Mucosa of descending colon (tissue), 3 donors: ENCODE measurements around the gene EZH1. TPM values are rescaled to one million over a fixed set of nuclear protein-coding genes. Genes with fewer than 3 reads are reported as not detected.

ENCODE experiments used
- ATAC-seq: fragments of 200-7000 bp; cut with Tn5 transposase; one replicate; pipeline ENCODE4 v1.9.1; 2020; ENCODE audit warnings: mild to moderate bottlenecking, moderate library complexity
- DNase-seq, 3 donors: peaks; one replicate each; pipeline ENCODE4 v3.0.0-alpha.2; 2020
- H3K36me3 ChIP-seq: fragments of 200-600 bp; one replicate; pipeline ENCODE4 v1.8.0; 2021; ENCODE audit warnings: low read depth, mild to moderate bottlenecking
- H3K4me1 ChIP-seq: fragments of 200-600 bp; one replicate; pipeline ENCODE4 v1.8.0; 2021; ENCODE audit warnings: low read depth, mild to moderate bottlenecking
- H3K4me3 ChIP-seq: fragments of 200-600 bp; one replicate; pipeline ENCODE4 v1.8.0; 2021; ENCODE audit warnings: mild to moderate bottlenecking
- H3K9me3 ChIP-seq: fragments of 200-600 bp; one replicate; pipeline ENCODE4 v1.8.0; 2021; ENCODE audit warnings: mild to moderate bottlenecking
- CTCF ChIP-seq: fragments of 200-600 bp; IDR thresholded peaks from one replicate; pipeline ENCODE4 v1.8.0; 2022; ENCODE audit warnings: antibody characterized with exemption, mild to moderate bottlenecking
- intact Hi-C, 2 donors: fragments of 100-400 bp; cut with DNase I in 1 of 2; cut with micrococcal nuclease in 1 of 2; formaldehyde crosslinking; loops; one replicate each; pipeline versions ENCODE4 v1.11.0 to v1.11.1; 2022; cut with DNase I, micrococcal nuclease
- microRNA-seq: library from miRNA; unstranded; fragments of <30 nt; microRNA quantifications from one replicate; pipeline ENCODE4, GENCODE V29; 2019
- total RNA-seq, 3 donors: library from RNA; stranded (reverse); fragmentation: NEBNext Ultra II Directional in 2 of 3; extraction: Animal tissue kit (Norgen Biotek cat#: 25700) in 2 of 3; gene quantifications; one replicate each; pipeline versions ENCODE4 v1.2.1 to v1.2.4, GENCODE V29; 2021 to 2023
- donor health status: DM: no; HTN: no; CAD: no; lungs with moderate emphysema.
- donor health status: DM: no; HTN: no; CAD: no.
- donor health status: DM: no; HTN: yes; CAD: no.

The EZH1 gene
- total RNA-seq, 3 donors from 2014 or later: 23.8 to 53.7 (median 31.7) TPM

GRCh38 chr17:42655528-42655927 lies 89.3 kb downstream of the EZH1 start:
- DNase-seq: no peak
- no peaks in the 10 kb centered on the region for H3K36me3 ChIP-seq
- H3K9me3 ChIP-seq: no peaks in the 10 kb centered on the region
- TF ChIP-seq CTCF: no peak
- intact Hi-C loops: no loop called here
- no peak overlapping the region for H3K4me3 ChIP-seq
- H3K4me1 ChIP-seq: peaks cover 4% of the 10 kb centered on the region
- no peak for ATAC-seq

- TF ChIP-seq CTCF: no peak
- Histone ChIP-seq H3K36me3 (no peaks in the 10 kb centered on the region), H3K9me3 (no peaks in the 10 kb centered on the region), H3K4me3 (no peak overlapping the region), H3K4me1 (peaks cover 3% of the 10 kb centered on the region)
- DNase-seq (peak; percentile 44 to 69 (median 49)), ATAC-seq (peak; percentile 45)
- intact Hi-C loops: no loop called here
Measured at GRCh38 chr17:42653179-42654124, 91.4 kb downstream of the EZH1 start.

GRCh38 chr17:42651392-42651791 lies 93.4 kb downstream of the EZH1 start:
- H3K4me1 ChIP-seq: peaks cover 3% of the 10 kb centered on the region
- TF ChIP-seq CTCF: no peak
- no peak overlapping the region for H3K4me3 ChIP-seq
- DNase-seq (no peak), ATAC-seq (no peak)
- intact Hi-C loops: no loop called here
- no peaks in the 10 kb centered on the region for H3K36me3 ChIP-seq
- no peaks in the 10 kb centered on the region for H3K9me3 ChIP-seq

Small RNA genes within 50 kb of the gene (microRNA-seq; reads per million reads assigned to microRNA genes)
- not detected for gene MIR6780A

Other genes with a start within 250 kb of the EZH1 start
- gene NAGLU, start 208.8 kb downstream of the EZH1 start, total RNA-seq: 10 to 100 TPM; 28.9 to 51.8 (median 35.6) TPM
- 1 to 10 TPM; 1.5 to 2.5 (median 1.7) TPM for gene HSD17B1, start 192.1 kb downstream of the EZH1 start, total RNA-seq
- gene COASY, start 182.9 kb downstream of the EZH1 start, total RNA-seq: 10 to 100 TPM; 74.5 to 98.7 (median 87.8) TPM
- 100 to 1,000 TPM in 2 of 3 donors, 10 to 100 TPM in 1; 69.6 to 110 (median 103) TPM for gene MLX, start 177.9 kb downstream of the EZH1 start, total RNA-seq
- 1 to 10 TPM; 1.9 to 6.4 (median 3.1) TPM for gene PSMC3IP, start 167.3 kb downstream of the EZH1 start, total RNA-seq
- gene RETREG3, start 135.7 kb downstream of the EZH1 start, total RNA-seq: 10 to 100 TPM; 56.4 to 72.2 (median 67.1) TPM
- 10 to 100 TPM; 17.2 to 42.6 (median 40.9) TPM for gene TUBG1, start 135.4 kb downstream of the EZH1 start, total RNA-seq
- gene TUBG2, start 85.8 kb downstream of the EZH1 start, total RNA-seq: 10 to 100 TPM in 1 of 3 donors, 1 to 10 TPM in 2; 1.8 to 24.9 (median 6.1) TPM
- gene PLEKHH3, start 68.0 kb downstream of the EZH1 start, total RNA-seq: 10 to 100 TPM in 2 of 3 donors, 1 to 10 TPM in 1; 4.3 to 27.5 (median 10.4) TPM
- 1 to 10 TPM in 2 of 3 donors, not detected in 1; 1.6 to 2.6 TPM for gene CCR10, start 63.2 kb downstream of the EZH1 start, total RNA-seq
- gene CNTNAP1, start 62.5 kb downstream of the EZH1 start, total RNA-seq: 10 to 100 TPM in 1 of 3 donors, 1 to 10 TPM in 2; 1.4 to 37.4 (median 7.1) TPM
- 10 to 100 TPM in 2 of 3 donors, 1 to 10 TPM in 1; 5.7 to 17.2 (median 10.3) TPM for gene RAMP2, start 16.2 kb upstream of the EZH1 start, total RNA-seq
- 10 to 100 TPM; 45.6 to 85.6 (median 83.3) TPM for gene VPS25, start 28.4 kb upstream of the EZH1 start, total RNA-seq
- 10 to 100 TPM; 17.5 to 55.8 (median 32.4) TPM for gene WNK4, start 35.6 kb upstream of the EZH1 start, total RNA-seq
- gene COA3, start 53.7 kb upstream of the EZH1 start, total RNA-seq: 100 to 1,000 TPM in 2 of 3 donors, 10 to 100 TPM in 1; 92.7 to 151 (median 148) TPM
- 1 to 10 TPM in 2 of 3 donors, under 1 TPM in 1; 0.79 to 3.3 (median 1.2) TPM for gene CNTD1, start 53.8 kb upstream of the EZH1 start, total RNA-seq
- 100 to 1,000 TPM; 130 to 142 (median 137) TPM for gene BECN1, start 79.2 kb upstream of the EZH1 start, total RNA-seq
- gene PSME3, start 88.4 kb upstream of the EZH1 start, total RNA-seq: 100 to 1,000 TPM in 1 of 3 donors, 10 to 100 TPM in 2; 87.7 to 112 (median 91.8) TPM
- 1 to 10 TPM in 1 of 3 donors, under 1 TPM in 2; 0.92 to 2.1 (median 0.96) TPM for gene AOC2, start 99.5 kb upstream of the EZH1 start, total RNA-seq
- gene AOC3, start 106.2 kb upstream of the EZH1 start, total RNA-seq: 100 to 1,000 TPM in 1 of 3 donors, 10 to 100 TPM in 2; 10.6 to 175 (median 25.4) TPM
- under 1 TPM in 1 of 3 donors, not detected in 2; 0.67 TPM for gene G6PC1, start 155.8 kb upstream of the EZH1 start, total RNA-seq
- gene AARSD1, start 219.4 kb upstream of the EZH1 start, total RNA-seq: 10 to 100 TPM; 25.9 to 30.7 (median 29.4) TPM
- 1 to 10 TPM; 3.8 to 5.5 (median 4.4) TPM for gene PTGES3L, start 235.0 kb upstream of the EZH1 start, total RNA-seq
- 10 to 100 TPM; 22.2 to 27.0 (median 26.2) TPM for gene RUNDC1, start 235.5 kb upstream of the EZH1 start, total RNA-seq